ENCODE results near the gene CCDC177. TPM values are rescaled to one million over a fixed set of nuclear protein-coding genes. Genes with fewer than 3 reads are reported as not detected.

CCDC177 gene
- total RNA-seq, 1 experiment from 2014 or later = 0.82 TPM

DNA sequence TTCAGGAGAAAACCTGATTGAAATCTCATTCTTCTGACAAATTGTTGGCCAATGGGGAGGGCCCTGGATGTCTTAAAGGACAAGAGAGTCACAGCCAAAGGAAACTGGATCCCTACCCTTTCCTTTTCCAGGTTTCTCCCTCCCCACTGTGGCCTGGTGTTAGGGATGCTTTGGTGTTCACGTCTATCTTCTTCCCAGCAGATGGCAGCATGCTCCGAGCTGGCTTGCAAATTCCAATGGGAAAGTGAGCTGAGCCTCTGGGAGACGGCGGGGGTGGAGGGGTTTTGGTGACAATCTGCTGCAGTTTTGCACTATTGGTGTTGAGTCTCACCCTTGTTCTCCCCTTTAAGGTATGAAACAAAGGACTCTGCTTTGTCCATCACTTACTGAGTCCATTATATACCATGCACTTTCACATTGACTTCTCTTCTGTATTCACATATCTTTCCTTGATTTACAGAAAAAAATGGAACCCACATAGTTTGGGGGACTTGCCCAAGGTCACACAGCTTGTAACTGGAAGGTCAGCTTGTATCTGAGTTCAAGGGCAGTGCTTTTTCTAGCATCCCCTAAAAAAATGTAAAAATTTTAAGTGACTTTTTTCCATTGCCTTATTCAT, 39.3 kb downstream of the CCDC177 start:
- POLR2A ChIA-PET = interaction anchor here (0.6 kb wide), 1 partner anchor 39 kb away, joined by 4 read pairs; the partner anchor contains the start of gene CCDC177
- H3K9me3 ChIP-seq = no peaks in the 10 kb centered on the region
- intact Hi-C loops (cut with micrococcal nuclease; ENCODE audit: unreplicated experiment) = loop anchor here (1.0 kb wide), 1 partner anchor 39 kb away; the partner anchor contains the start of gene CCDC177
- CTCF ChIA-PET = interaction anchor here (0.6 to 2.9 kb wide), 9 partner anchors 13 to 1079 kb away, joined by 3 to 52 read pairs (median 4); partner anchors contain the start of gene CCDC177
- no peaks in the 10 kb centered on the region for H3K36me3 ChIP-seq (ENCODE audit: control insufficient read depth, insufficient read depth, low read length)
- peak; percentile 68 to 74 for DNase-seq
- H3K4me3 ChIP-seq (ENCODE audit: low read depth, low read length) = no peak overlapping the region
- TF ChIP-seq, protein P1, sequence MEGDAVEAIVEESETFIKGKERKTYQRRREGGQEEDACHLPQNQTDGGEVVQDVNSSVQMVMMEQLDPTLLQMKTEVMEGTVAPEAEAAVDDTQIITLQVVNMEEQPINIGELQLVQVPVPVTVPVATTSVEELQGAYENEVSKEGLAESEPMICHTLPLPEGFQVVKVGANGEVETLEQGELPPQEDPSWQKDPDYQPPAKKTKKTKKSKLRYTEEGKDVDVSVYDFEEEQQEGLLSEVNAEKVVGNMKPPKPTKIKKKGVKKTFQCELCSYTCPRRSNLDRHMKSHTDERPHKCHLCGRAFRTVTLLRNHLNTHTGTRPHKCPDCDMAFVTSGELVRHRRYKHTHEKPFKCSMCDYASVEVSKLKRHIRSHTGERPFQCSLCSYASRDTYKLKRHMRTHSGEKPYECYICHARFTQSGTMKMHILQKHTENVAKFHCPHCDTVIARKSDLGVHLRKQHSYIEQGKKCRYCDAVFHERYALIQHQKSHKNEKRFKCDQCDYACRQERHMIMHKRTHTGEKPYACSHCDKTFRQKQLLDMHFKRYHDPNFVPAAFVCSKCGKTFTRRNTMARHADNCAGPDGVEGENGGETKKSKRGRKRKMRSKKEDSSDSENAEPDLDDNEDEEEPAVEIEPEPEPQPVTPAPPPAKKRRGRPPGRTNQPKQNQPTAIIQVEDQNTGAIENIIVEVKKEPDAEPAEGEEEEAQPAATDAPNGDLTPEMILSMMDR (IDR thresholded peaks at IDR 0.05; ENCODE audit: insufficient read depth in 1 of 2, low read depth in 1 of 2, low read length in 1 of 2, severe bottlenecking in 1 of 2, unreplicated experiment in 1 of 2) = peak; percentile 71 to 89
- Mint-ChIP-seq H3K27me3 (ENCODE audit: insufficient read depth, unreplicated experiment) (no peaks in the 10 kb centered on the region), H3K27ac (ENCODE audit: unreplicated experiment) (no peak overlapping the region), H3K9me3 (ENCODE audit: unreplicated experiment) (no peaks in the 10 kb centered on the region), H3K4me1 (ENCODE audit: low read depth, unreplicated experiment) (peaks cover 6% of the 10 kb centered on the region), H3K36me3 (ENCODE audit: insufficient read depth, unreplicated experiment) (no peaks in the 10 kb centered on the region), H3K4me3 (ENCODE audit: unreplicated experiment) (no peak overlapping the region)
- H3K4me1 ChIP-seq = peaks cover 19% of the 10 kb centered on the region
- no TSS peak for BruUV-seq (replicated peaks)
- H3K27me3 ChIP-seq (replicated peaks; ENCODE audit: control insufficient read depth, insufficient read depth, low read length) = no peaks in the 10 kb centered on the region

DNA sequence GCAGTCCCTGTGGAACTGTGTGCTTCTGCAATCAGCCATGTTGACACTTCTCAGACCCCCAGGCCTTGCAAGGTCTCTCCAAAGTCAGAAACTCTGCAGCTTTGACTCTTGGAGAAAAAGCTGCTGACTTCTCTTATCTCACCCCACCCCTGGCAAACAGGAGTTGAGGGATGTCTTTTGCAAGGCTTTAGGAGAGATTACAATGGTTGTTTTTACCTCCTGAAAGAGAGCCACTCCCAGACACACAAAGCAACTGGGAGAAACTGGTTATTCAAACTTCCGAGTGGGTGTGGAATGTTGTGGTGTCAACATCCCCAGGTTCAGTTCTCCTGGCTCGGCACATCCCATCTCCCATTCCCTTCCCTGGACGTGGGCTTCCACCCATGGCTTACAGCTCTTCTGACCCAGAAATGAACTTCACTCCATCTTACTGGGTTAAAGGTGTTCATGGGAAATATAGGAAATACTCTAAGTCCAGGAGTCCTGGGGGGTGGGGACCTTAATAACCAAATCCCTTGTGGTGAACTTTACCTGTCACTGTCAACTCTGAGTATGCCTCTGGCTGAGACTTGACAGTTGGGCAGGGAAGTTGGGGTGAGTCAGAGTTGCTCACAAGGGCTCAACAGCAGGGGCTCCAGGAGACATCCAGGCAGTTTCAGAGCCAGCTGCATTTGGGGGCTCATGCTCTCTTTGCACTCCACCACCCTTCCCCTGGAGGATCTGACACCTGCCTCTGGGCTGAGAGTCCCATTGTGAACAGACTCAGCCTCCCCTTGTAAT, 41.9 kb downstream of the CCDC177 start:
- H3K27me3 Mint-ChIP-seq (ENCODE audit: insufficient read depth, unreplicated experiment) = no peaks in the 10 kb centered on the region
- peaks cover 6% of the 10 kb centered on the region for H3K4me1 Mint-ChIP-seq (ENCODE audit: low read depth, unreplicated experiment)
- Histone ChIP-seq H3K9me3 (no peaks in the 10 kb centered on the region), H3K27me3 (replicated peaks; ENCODE audit: control insufficient read depth, insufficient read depth, low read length) (no peaks in the 10 kb centered on the region), H3K4me1 (peaks cover 19% of the 10 kb centered on the region), H3K4me3 (ENCODE audit: low read depth, low read length) (no peak overlapping the region), H3K36me3 (ENCODE audit: control insufficient read depth, insufficient read depth, low read length) (no peaks in the 10 kb centered on the region)
- BruUV-seq (replicated peaks) = no TSS peak
- CTCF ChIA-PET = interaction anchor here (1.4 kb wide), 1 partner anchor 39 kb away, joined by 4 read pairs; no protein-coding TSS in a partner anchor
- DNase-seq = peak; percentile 57 to 63
- TF ChIP-seq, protein P1 (IDR thresholded peaks at IDR 0.05; ENCODE audit: insufficient read depth in 1 of 2, low read depth in 1 of 2, low read length in 1 of 2, severe bottlenecking in 1 of 2, unreplicated experiment in 1 of 2) = no peak
- intact Hi-C loops (cut with micrococcal nuclease; ENCODE audit: unreplicated experiment) = no loop called here
- H3K4me3 Mint-ChIP-seq (ENCODE audit: unreplicated experiment) = no peak overlapping the region
- POLR2A ChIA-PET = no interaction called here
- H3K36me3 Mint-ChIP-seq (ENCODE audit: insufficient read depth, unreplicated experiment) = no peaks in the 10 kb centered on the region
- no peaks in the 10 kb centered on the region for H3K9me3 Mint-ChIP-seq (ENCODE audit: unreplicated experiment)
- H3K27ac Mint-ChIP-seq (ENCODE audit: unreplicated experiment) = peak overlapping the region; percentile 32

DNA sequence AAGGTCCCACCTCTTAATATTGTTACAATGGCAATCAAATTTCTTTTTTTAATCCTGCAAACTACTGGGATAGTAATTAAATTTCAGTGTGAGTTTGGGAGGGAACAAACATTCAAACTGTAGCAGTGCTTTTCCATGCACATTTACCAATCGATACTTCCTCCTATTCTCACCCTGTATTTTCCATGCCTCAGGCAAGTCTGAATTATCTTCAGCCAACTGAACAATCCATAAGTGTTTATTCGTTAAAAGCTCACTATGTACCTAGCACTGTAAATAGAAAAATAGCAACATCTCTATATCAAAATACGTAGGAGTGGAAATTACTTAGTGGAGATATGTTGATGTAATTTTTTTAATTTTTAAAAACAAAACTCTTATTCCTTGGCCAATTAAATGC, 43.5 kb downstream of the CCDC177 start:
- Mint-ChIP-seq H3K4me3 (ENCODE audit: unreplicated experiment) (no peak overlapping the region), H3K9me3 (ENCODE audit: unreplicated experiment) (no peaks in the 10 kb centered on the region), H3K4me1 (ENCODE audit: low read depth, unreplicated experiment) (peaks cover 6% of the 10 kb centered on the region), H3K27me3 (ENCODE audit: insufficient read depth, unreplicated experiment) (no peaks in the 10 kb centered on the region), H3K27ac (ENCODE audit: unreplicated experiment) (no peak overlapping the region), H3K36me3 (ENCODE audit: insufficient read depth, unreplicated experiment) (no peaks in the 10 kb centered on the region)
- CTCF ChIA-PET = interaction anchor here (0.9 kb wide), 1 partner anchor 27 kb away, joined by 3 read pairs; no protein-coding TSS in a partner anchor
- Histone ChIP-seq H3K4me3 (ENCODE audit: low read depth, low read length) (no peak overlapping the region), H3K27me3 (replicated peaks; ENCODE audit: control insufficient read depth, insufficient read depth, low read length) (no peaks in the 10 kb centered on the region), H3K36me3 (ENCODE audit: control insufficient read depth, insufficient read depth, low read length) (no peaks in the 10 kb centered on the region), H3K9me3 (no peaks in the 10 kb centered on the region), H3K4me1 (peaks cover 19% of the 10 kb centered on the region)
- TF ChIP-seq, protein P1 (IDR thresholded peaks at IDR 0.05; ENCODE audit: insufficient read depth in 1 of 2, low read depth in 1 of 2, low read length in 1 of 2, severe bottlenecking in 1 of 2, unreplicated experiment in 1 of 2) = no peak
- intact Hi-C loops (cut with micrococcal nuclease; ENCODE audit: unreplicated experiment) = no loop called here
- POLR2A ChIA-PET = no interaction called here
- no TSS peak for BruUV-seq (replicated peaks)
- DNase-seq = no peak

Measured in Caco-2 (cell line).